K562 (cell line): ENCODE measurements around the gene AARS1. TPM values are rescaled to one million over a fixed set of nuclear protein-coding genes. Genes with fewer than 3 reads are reported as not detected.

Source experiments
- CC2D1A ChIP-seq: fragments of 450-650 bp; IDR thresholded peaks from 2 replicates; pipeline ENCODE4 v1.6.1; 2017; ENCODE audit warnings: mild to moderate bottlenecking
- CHD1 ChIP-seq: fragments of 200-600 bp; sonication (generic); IDR thresholded peaks from one replicate; pipeline ENCODE4 v1.6.1; 2012; ENCODE audit warnings: mild to moderate bottlenecking, moderate library complexity, low read length, inconsistent platforms
- EGR1 ChIP-seq: fragments of 450-650 bp; conservative IDR thresholded peaks from 2 replicates; pipeline ENCODE4 v1.6.1; 2017; ENCODE audit warnings: mild to moderate bottlenecking
- KAT8 ChIP-seq: fragments of 450-650 bp; IDR thresholded peaks from 2 replicates; pipeline ENCODE4 v1.6.1; 2016; ENCODE audit warnings: low read depth, mild to moderate bottlenecking
- TAF15 ChIP-seq: fragments of 200-400 bp; formaldehyde crosslinking; IDR thresholded peaks from 2 replicates; pipeline ENCODE4 v1.6.1; 2017; ENCODE audit warnings: mild to moderate bottlenecking, low read depth, low read length, moderate library complexity
- TARDBP ChIP-seq: fragments of 450-650 bp; IDR thresholded peaks from 2 replicates; pipeline ENCODE4 v1.6.1; 2016
- TRIM24 ChIP-seq, 2 experiments: fragments of 450-650 bp; IDR thresholded peaks; 2 replicates each; pipeline ENCODE4 v1.6.1; 2016
- YY1 ChIP-seq, 3 experiments: IDR thresholded peaks; 2 replicates each; pipeline ENCODE4 v1.6.1; 2011; ENCODE audit warnings: low read length in 2 of 3, mild to moderate bottlenecking in 2 of 3, moderate library complexity in 2 of 3, borderline replicate concordance in 1 of 3, control low read depth in 1 of 3, low read depth in 1 of 3; ENCODE audit not compliant: insufficient read depth in 3 of 3, insufficient replicate concordance in 2 of 3, control insufficient read depth in 1 of 3, insufficient read length in 1 of 3; ENCODE audit errors: extremely low read depth in 1 of 3
- ZKSCAN3 ChIP-seq: fragments of 250-450 bp; sonication (Bioruptor Pico); IDR thresholded peaks from 2 replicates; pipeline ENCODE4 v1.4.0; 2020
- ZNF217 ChIP-seq: sonication (generic); formaldehyde crosslinking; IDR thresholded peaks from 2 replicates; pipeline ENCODE4 v1.8.0; 2022; ENCODE audit warnings: mild to moderate bottlenecking, missing genetic modification reagents
- polyA plus RNA-seq, 8 experiments: library from polyadenylated mRNA; depleted of rRNA in 4 of 8; stranded (reverse) in 5 of 8; unstranded in 3 of 8; fragments of >200 nt; fragmentation: Nextera tagmentation in 2 of 8; fragmentation: Illumina TruSeq in 1 of 8; extraction: Ambion mirVana in 2 of 8; extraction: Trizol in 1 of 8; gene quantifications; 2 replicates each; pipeline versions ENCODE4 v1.2.1 to v1.2.3, GENCODE V29; 2011 to 2014; ENCODE audit warnings: inconsistent platforms in 1 of 8, missing spikeins in 1 of 8
- total RNA-seq, 7 experiments: library from RNA; depleted of rRNA in 6 of 7; stranded (reverse); fragments of >200 nt in 6 of 7; fragmentation: Illumina TruSeq in 2 of 7; extraction: Trizol in 2 of 7; gene quantifications; 2 replicates each; pipeline versions ENCODE4 v1.2.1 to v1.2.3, GENCODE V29; 2011 to 2021; ENCODE audit warnings: low replicate concordance in 1 of 7
- TF ChIP-seq, protein P1 (sequence below), 2 experiments: IDR thresholded peaks; 2 replicates each; pipeline ENCODE4 v1.6.1; 2011; ENCODE audit warnings: borderline replicate concordance in 1 of 2, control low read depth in 1 of 2, low read depth in 1 of 2, low read length in 1 of 2, mild to moderate bottlenecking in 1 of 2, mixed read lengths in 1 of 2, moderate library complexity in 1 of 2; ENCODE audit not compliant: insufficient read depth in 1 of 2, insufficient read length in 1 of 2, poor library complexity in 1 of 2, severe bottlenecking in 1 of 2; ENCODE audit errors: extremely low read depth in 1 of 2
- TF ChIP-seq, protein P2 (sequence below): fragments of 450-650 bp; IDR thresholded peaks from 2 replicates; pipeline ENCODE4 v1.6.1; 2016; ENCODE audit warnings: mild to moderate bottlenecking
- TF ChIP-seq, protein P3 (sequence below): fragments of 250-450 bp; sonication (Bioruptor Pico); IDR thresholded peaks from 2 replicates; pipeline ENCODE4 v1.5.0; 2020; ENCODE audit warnings: mild to moderate bottlenecking
- TF ChIP-seq, protein P4 (sequence below), 2 experiments: IDR thresholded peaks in 1 of 2; conservative IDR thresholded peaks in 1 of 2; 2 replicates each; pipeline ENCODE4 v1.6.1; 2016; ENCODE audit warnings: low read depth in 2 of 2, mild to moderate bottlenecking in 1 of 2, missing compliant biosample characterization in 1 of 2, missing genetic modification characterization in 1 of 2, moderate library complexity in 1 of 2
- TF ChIP-seq, protein P5 (sequence below): fragments of 450-650 bp; IDR thresholded peaks from 2 replicates; pipeline ENCODE4 v1.6.1; 2016; ENCODE audit warnings: borderline replicate concordance

Gene AARS1
- total and polyA plus RNA-seq, 9 of the 15 experiments (the other 6 are each of a cell fraction or from before 2014, with no cell fraction given) = 50.1 to 235 (median 174) TPM

DNA sequence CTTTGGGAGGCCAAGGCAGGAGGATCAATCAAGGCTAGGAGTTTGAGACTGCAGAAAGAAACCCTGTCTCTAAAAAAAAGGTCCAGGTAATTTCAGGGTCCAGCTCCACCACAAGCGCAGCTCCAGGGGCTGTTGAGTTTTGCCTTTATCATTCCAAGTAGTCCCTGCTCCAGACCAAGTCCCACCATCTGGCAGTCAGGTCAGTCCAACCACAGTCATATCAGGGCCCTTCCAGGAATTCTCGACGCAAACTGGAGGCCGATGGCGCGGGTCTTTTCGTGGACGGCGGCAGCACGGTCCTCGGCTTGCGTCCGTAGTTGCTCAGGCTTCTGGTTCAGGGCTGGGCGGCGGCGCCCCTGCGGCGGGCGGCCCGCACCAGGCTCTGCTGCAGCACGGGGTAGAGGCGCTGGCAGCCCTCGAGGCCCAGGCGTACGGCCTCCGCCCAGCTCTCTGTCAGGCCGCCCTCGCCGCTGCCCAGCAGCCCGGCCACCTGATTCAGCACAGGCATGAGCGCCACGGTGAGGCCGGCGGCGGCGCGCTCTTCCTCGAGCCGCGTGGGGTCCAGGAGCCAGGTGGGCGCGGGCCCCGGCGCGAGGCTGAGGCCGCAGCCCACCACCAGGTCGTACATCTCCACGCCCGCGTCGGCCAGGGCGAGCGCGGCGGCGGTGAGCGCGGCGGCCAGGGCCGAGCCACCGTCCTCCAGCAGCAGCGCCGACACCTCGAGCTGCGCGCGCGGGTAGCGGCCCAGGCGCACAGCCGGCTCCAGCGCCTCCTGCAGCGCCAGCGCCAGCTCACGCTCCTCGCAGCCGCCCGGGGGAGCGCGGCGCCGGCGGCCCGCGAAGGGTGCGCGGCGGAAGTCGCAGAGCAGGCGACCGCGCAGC, 38.3 kb downstream of the AARS1 start (continued):
- TF ChIP-seq YY1 (IDR thresholded peaks at IDR 0.05; ENCODE audit: borderline replicate concordance in 1 of 3, control insufficient read depth in 1 of 3, extremely low read depth in 1 of 3, insufficient read depth in 3 of 3, insufficient read length in 1 of 3, insufficient replicate concordance in 2 of 3, low read depth in 1 of 3, low read length in 2 of 3) (no peak), TAF15 (no peak), ZNF217 (CRISPR knock-in tag) (no peak), TARDBP (no peak), EGR1 (no peak), CHD1 (no peak), CC2D1A (no peak), TRIM24 (IDR thresholded peaks at IDR 0.05) (no peak), ZKSCAN3 (CRISPR knock-in tag) (no peak), KAT8 (no peak)
- TF ChIP-seq, protein P1, sequence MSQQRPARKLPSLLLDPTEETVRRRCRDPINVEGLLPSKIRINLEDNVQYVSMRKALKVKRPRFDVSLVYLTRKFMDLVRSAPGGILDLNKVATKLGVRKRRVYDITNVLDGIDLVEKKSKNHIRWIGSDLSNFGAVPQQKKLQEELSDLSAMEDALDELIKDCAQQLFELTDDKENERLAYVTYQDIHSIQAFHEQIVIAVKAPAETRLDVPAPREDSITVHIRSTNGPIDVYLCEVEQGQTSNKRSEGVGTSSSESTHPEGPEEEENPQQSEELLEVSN (IDR thresholded peaks at IDR 0.05; ENCODE audit: borderline replicate concordance in 1 of 2, extremely low read depth in 1 of 2, insufficient read depth in 1 of 2, insufficient read length in 1 of 2, low read depth in 1 of 2, low read length in 1 of 2, poor library complexity in 1 of 2, severe bottlenecking in 1 of 2) = peak; percentile 53 to 85
- TF ChIP-seq, protein P2, sequence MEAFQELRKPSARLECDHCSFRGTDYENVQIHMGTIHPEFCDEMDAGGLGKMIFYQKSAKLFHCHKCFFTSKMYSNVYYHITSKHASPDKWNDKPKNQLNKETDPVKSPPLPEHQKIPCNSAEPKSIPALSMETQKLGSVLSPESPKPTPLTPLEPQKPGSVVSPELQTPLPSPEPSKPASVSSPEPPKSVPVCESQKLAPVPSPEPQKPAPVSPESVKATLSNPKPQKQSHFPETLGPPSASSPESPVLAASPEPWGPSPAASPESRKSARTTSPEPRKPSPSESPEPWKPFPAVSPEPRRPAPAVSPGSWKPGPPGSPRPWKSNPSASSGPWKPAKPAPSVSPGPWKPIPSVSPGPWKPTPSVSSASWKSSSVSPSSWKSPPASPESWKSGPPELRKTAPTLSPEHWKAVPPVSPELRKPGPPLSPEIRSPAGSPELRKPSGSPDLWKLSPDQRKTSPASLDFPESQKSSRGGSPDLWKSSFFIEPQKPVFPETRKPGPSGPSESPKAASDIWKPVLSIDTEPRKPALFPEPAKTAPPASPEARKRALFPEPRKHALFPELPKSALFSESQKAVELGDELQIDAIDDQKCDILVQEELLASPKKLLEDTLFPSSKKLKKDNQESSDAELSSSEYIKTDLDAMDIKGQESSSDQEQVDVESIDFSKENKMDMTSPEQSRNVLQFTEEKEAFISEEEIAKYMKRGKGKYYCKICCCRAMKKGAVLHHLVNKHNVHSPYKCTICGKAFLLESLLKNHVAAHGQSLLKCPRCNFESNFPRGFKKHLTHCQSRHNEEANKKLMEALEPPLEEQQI = no peak
- TF ChIP-seq, protein P3, sequence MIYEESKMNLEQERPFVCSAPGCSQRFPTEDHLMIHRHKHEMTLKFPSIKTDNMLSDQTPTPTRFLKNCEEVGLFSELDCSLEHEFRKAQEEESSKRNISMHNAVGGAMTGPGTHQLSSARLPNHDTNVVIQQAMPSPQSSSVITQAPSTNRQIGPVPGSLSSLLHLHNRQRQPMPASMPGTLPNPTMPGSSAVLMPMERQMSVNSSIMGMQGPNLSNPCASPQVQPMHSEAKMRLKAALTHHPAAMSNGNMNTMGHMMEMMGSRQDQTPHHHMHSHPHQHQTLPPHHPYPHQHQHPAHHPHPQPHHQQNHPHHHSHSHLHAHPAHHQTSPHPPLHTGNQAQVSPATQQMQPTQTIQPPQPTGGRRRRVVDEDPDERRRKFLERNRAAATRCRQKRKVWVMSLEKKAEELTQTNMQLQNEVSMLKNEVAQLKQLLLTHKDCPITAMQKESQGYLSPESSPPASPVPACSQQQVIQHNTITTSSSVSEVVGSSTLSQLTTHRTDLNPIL (CRISPR knock-in tag) = no peak
- TF ChIP-seq, protein P4, sequence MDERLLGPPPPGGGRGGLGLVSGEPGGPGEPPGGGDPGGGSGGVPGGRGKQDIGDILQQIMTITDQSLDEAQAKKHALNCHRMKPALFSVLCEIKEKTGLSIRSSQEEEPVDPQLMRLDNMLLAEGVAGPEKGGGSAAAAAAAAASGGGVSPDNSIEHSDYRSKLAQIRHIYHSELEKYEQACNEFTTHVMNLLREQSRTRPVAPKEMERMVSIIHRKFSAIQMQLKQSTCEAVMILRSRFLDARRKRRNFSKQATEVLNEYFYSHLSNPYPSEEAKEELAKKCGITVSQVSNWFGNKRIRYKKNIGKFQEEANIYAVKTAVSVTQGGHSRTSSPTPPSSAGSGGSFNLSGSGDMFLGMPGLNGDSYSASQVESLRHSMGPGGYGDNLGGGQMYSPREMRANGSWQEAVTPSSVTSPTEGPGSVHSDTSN (CRISPR knock-in tag; IDR thresholded peaks at IDR 0.05; ENCODE audit: low read depth) = no peak
- TF ChIP-seq, protein P4 (tag; conservative IDR thresholded peaks at IDR 0.05; ENCODE audit: low read depth) = no peak
- TF ChIP-seq, protein P5, sequence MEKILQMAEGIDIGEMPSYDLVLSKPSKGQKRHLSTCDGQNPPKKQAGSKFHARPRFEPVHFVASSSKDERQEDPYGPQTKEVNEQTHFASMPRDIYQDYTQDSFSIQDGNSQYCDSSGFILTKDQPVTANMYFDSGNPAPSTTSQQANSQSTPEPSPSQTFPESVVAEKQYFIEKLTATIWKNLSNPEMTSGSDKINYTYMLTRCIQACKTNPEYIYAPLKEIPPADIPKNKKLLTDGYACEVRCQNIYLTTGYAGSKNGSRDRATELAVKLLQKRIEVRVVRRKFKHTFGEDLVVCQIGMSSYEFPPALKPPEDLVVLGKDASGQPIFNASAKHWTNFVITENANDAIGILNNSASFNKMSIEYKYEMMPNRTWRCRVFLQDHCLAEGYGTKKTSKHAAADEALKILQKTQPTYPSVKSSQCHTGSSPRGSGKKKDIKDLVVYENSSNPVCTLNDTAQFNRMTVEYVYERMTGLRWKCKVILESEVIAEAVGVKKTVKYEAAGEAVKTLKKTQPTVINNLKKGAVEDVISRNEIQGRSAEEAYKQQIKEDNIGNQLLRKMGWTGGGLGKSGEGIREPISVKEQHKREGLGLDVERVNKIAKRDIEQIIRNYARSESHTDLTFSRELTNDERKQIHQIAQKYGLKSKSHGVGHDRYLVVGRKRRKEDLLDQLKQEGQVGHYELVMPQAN = no peak
